ENCODE results near the gene SCN5A. TPM values are rescaled to one million over a fixed set of nuclear protein-coding genes. Genes with fewer than 3 reads are reported as not detected.

Gene SCN5A
- total RNA-seq, 1 donor from 2014 or later, result 1.4 TPM

- Mint-ChIP-seq H3K27ac (ENCODE audit: unreplicated experiment) (no peak overlapping the region), H3K4me3 (ENCODE audit: unreplicated experiment) (no peak overlapping the region)
- DNase-seq (ENCODE audit: low spot score), result no peak
Observed at GRCh38 chr3:38579551-38580449, 69.7 kb downstream of the SCN5A start.

GRCh38 chr3:38579141-38579540 lies 70.3 kb downstream of the SCN5A start:
- H3K9me3 Mint-ChIP-seq (ENCODE audit: unreplicated experiment), result no peaks in the 10 kb centered on the region
- H3K4me3 Mint-ChIP-seq (ENCODE audit: unreplicated experiment), result no peak overlapping the region
- TF ChIP-seq CTCF (IDR thresholded peaks at IDR 0.05; ENCODE audit: unreplicated experiment), result no peak
- DNase-seq (ENCODE audit: low spot score), result no peak
- no peaks in the 10 kb centered on the region for H3K36me3 Mint-ChIP-seq (ENCODE audit: low read depth, unreplicated experiment)
- H3K4me1 Mint-ChIP-seq (ENCODE audit: unreplicated experiment), result peaks cover 3% of the 10 kb centered on the region
- no peak overlapping the region for H3K27ac Mint-ChIP-seq (ENCODE audit: unreplicated experiment)
- peaks cover 12% of the 10 kb centered on the region for H3K27me3 Mint-ChIP-seq (ENCODE audit: unreplicated experiment)

More at GRCh38 chr3:38579551-38580449, 69.7 kb downstream of the SCN5A start:
- H3K4me1 Mint-ChIP-seq (ENCODE audit: unreplicated experiment), result peaks cover 3% of the 10 kb centered on the region
- no peaks in the 10 kb centered on the region for H3K9me3 Mint-ChIP-seq (ENCODE audit: unreplicated experiment)
- H3K27me3 Mint-ChIP-seq (ENCODE audit: unreplicated experiment), result peaks cover 8% of the 10 kb centered on the region
- no peak for TF ChIP-seq CTCF (IDR thresholded peaks at IDR 0.05; ENCODE audit: unreplicated experiment)
- no peaks in the 10 kb centered on the region for H3K36me3 Mint-ChIP-seq (ENCODE audit: low read depth, unreplicated experiment)

- H3K27ac Mint-ChIP-seq (ENCODE audit: unreplicated experiment), result no peak overlapping the region
- no peak overlapping the region for H3K4me3 Mint-ChIP-seq (ENCODE audit: unreplicated experiment)
- H3K4me1 Mint-ChIP-seq (ENCODE audit: unreplicated experiment), result peaks cover 3% of the 10 kb centered on the region
- no peak for DNase-seq (ENCODE audit: low spot score)
- H3K9me3 Mint-ChIP-seq (ENCODE audit: unreplicated experiment), result no peaks in the 10 kb centered on the region
- no peak for TF ChIP-seq CTCF (IDR thresholded peaks at IDR 0.05; ENCODE audit: unreplicated experiment)
- H3K27me3 Mint-ChIP-seq (ENCODE audit: unreplicated experiment), result peaks cover 12% of the 10 kb centered on the region
- no peaks in the 10 kb centered on the region for H3K36me3 Mint-ChIP-seq (ENCODE audit: low read depth, unreplicated experiment)
Observed at GRCh38 chr3:38578551-38578950, 70.9 kb downstream of the SCN5A start.

- no peak for DNase-seq (ENCODE audit: low spot score)
- Mint-ChIP-seq H3K27me3 (ENCODE audit: unreplicated experiment) (peaks cover 12% of the 10 kb centered on the region), H3K9me3 (ENCODE audit: unreplicated experiment) (no peaks in the 10 kb centered on the region), H3K36me3 (ENCODE audit: low read depth, unreplicated experiment) (no peaks in the 10 kb centered on the region), H3K4me3 (ENCODE audit: unreplicated experiment) (no peak overlapping the region), H3K4me1 (ENCODE audit: unreplicated experiment) (peaks cover 3% of the 10 kb centered on the region), H3K27ac (ENCODE audit: unreplicated experiment) (no peak overlapping the region)
- TF ChIP-seq CTCF (IDR thresholded peaks at IDR 0.05; ENCODE audit: unreplicated experiment), result no peak
Observed at GRCh38 chr3:38578081-38578475, 71.4 kb downstream of the SCN5A start.

Data from endothelial cell (in vitro differentiated cells).